ENCODE data around the gene FAM237B.

- TF ChIP-seq POLR2AphosphoS5 (IDR thresholded peaks at IDR 0.05; ENCODE audit: low read depth, low read length) (no peak), TAF1 (IDR thresholded peaks at IDR 0.05; ENCODE audit: borderline replicate concordance, low read depth, low read length) (no peak), POLR2A (IDR thresholded peaks at IDR 0.05; ENCODE audit: low read depth, low read length) (no peak)
Observed at GRCh38 chr7:90290244-90291113, 30.6 kb downstream of the FAM237B start.
